Measurements from ENCODE around the gene LAMB1.

DNA sequence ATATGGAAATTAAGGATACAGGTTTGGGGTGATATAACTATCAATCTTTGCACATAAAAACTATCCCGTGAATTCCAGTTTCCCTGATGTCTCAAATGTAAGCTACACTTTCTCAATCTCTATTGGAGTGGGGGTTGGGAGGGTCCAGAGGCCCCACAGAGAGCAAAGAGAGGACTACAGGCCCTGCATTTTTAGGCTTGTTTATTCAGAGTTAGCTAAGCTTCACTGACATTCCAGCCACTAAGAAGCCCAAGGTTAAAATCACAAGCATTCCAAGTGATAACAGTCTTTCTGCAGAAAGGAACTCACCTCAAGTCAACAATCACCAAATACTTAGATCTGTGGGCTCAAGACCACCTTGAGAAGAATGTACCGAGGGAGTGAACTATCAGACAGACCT is 31.6 kb upstream of the LAMB1 start:
- TF ChIP-seq, protein P1, sequence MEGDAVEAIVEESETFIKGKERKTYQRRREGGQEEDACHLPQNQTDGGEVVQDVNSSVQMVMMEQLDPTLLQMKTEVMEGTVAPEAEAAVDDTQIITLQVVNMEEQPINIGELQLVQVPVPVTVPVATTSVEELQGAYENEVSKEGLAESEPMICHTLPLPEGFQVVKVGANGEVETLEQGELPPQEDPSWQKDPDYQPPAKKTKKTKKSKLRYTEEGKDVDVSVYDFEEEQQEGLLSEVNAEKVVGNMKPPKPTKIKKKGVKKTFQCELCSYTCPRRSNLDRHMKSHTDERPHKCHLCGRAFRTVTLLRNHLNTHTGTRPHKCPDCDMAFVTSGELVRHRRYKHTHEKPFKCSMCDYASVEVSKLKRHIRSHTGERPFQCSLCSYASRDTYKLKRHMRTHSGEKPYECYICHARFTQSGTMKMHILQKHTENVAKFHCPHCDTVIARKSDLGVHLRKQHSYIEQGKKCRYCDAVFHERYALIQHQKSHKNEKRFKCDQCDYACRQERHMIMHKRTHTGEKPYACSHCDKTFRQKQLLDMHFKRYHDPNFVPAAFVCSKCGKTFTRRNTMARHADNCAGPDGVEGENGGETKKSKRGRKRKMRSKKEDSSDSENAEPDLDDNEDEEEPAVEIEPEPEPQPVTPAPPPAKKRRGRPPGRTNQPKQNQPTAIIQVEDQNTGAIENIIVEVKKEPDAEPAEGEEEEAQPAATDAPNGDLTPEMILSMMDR (IDR thresholded peaks at IDR 0.05), result no peak
- TF ChIP-seq EP300 (IDR thresholded peaks at IDR 0.05), result no peak

Data from suprapubic skin (tissue), 3 donors.